SK-N-SH (cell line): ENCODE results near the gene SNRPF. TPM values are rescaled to one million over a fixed set of nuclear protein-coding genes. Genes with fewer than 3 reads are reported as not detected.

Source experiments
- CTCF ChIA-PET: fragments of 300-600, 350-600 bp; formaldehyde crosslinking; extraction: SDS; loops from one replicate; lab custom pipeline; 2021; lab: Yijun Ruan, JAX
- POLR2A ChIA-PET: fragments of 350-600 bp; sonication (Branson Sonifier 250); formaldehyde crosslinking; extraction: SDS; loops from one replicate; lab custom pipeline; 2020; ENCODE audit warnings: antibody characterized with exemption, inconsistent platforms; lab: Yijun Ruan, JAX
- DNase-seq: peaks from one replicate; pipeline ENCODE4 v3.0.0; 2012
- H2AFZ ChIP-seq: fragments of 200-600 bp; sonication (generic); 2 replicates; pipeline ENCODE4 v1.8.1; 2016; ENCODE audit warnings: antibody characterized with exemption, mild to moderate bottlenecking, low read depth
- H3F3A ChIP-seq: fragments of 200-600 bp; sonication (generic); replicated peaks from 2 replicates; pipeline ENCODE3; 2016; ENCODE audit warnings: antibody characterized with exemption, mild to moderate bottlenecking; ENCODE audit not compliant: insufficient read depth
- H3K27ac ChIP-seq, 2 experiments: fragments of 200-500 bp in 1 of 2; fragments of 200-600 bp in 1 of 2; sonication (Bioruptor generic) in 1 of 2; sonication (generic), shearing (Covaris generic) in 1 of 2; 2 replicates each; pipeline versions ENCODE4 v1.5.1 to v1.6.1; 2014 to 2016; ENCODE audit warnings: low read depth in 2 of 2, inconsistent platforms in 1 of 2, low read length in 1 of 2, mild to moderate bottlenecking in 1 of 2, mixed read lengths in 1 of 2
- H3K27me3 ChIP-seq: fragments of 200-600 bp; sonication (generic), shearing (Covaris generic); 2 replicates; pipeline ENCODE4 v1.6.1; 2016; ENCODE audit warnings: mixed run types; ENCODE audit not compliant: insufficient read depth
- H3K36me3 ChIP-seq, 2 experiments: fragments of 200-500 bp in 1 of 2; fragments of 200-600 bp in 1 of 2; sonication (Bioruptor generic) in 1 of 2; sonication (generic) in 1 of 2; replicated peaks in 1 of 2; 2 replicates each; pipeline versions ENCODE3 to v1.5.1; 2014 to 2016; ENCODE audit warnings: low read length in 1 of 2, mild to moderate bottlenecking in 1 of 2; ENCODE audit not compliant: insufficient read depth in 2 of 2, control insufficient read depth in 1 of 2
- H3K4me1 ChIP-seq, 2 experiments: fragments of 200-500 bp in 1 of 2; fragments of 200-600 bp in 1 of 2; sonication (Bioruptor generic) in 1 of 2; sonication (generic), shearing (Covaris generic) in 1 of 2; 2 replicates each; pipeline versions ENCODE4 v1.5.1 to v1.6.1; 2014 to 2016; ENCODE audit warnings: low read depth in 1 of 2, low read length in 1 of 2, mixed run types in 1 of 2; ENCODE audit not compliant: insufficient read depth in 2 of 2, control insufficient read depth in 1 of 2
- H3K4me2 ChIP-seq: fragments of 200-600 bp; sonication (generic), shearing (Covaris generic); 2 replicates; pipeline ENCODE4 v1.6.1; 2017; ENCODE audit warnings: mixed run types
- H3K4me3 ChIP-seq, 2 experiments: fragments of 200-500 bp in 1 of 2; fragments of 200-600 bp in 1 of 2; sonication (Bioruptor generic) in 1 of 2; sonication (generic), shearing (Covaris generic) in 1 of 2; 2 replicates each; pipeline versions ENCODE4 v1.5.1 to v1.8.1; 2014 to 2016; ENCODE audit warnings: low read depth in 2 of 2, inconsistent platforms in 1 of 2, low read length in 1 of 2, mild to moderate bottlenecking in 1 of 2, mixed read lengths in 1 of 2, moderate library complexity in 1 of 2
- H3K79me2 ChIP-seq: fragments of 200-600 bp; sonication (generic); 2 replicates; pipeline ENCODE4 v1.8.1; 2017; ENCODE audit warnings: mild to moderate bottlenecking; ENCODE audit not compliant: insufficient read depth
- H3K9ac ChIP-seq: fragments of 200-600 bp; sonication (generic); 2 replicates; pipeline ENCODE4 v1.6.1; 2017; ENCODE audit warnings: mixed run types
- H3K9me2 ChIP-seq: fragments of 200-600 bp; sonication (generic); 2 replicates; pipeline ENCODE4 v1.6.1; 2017; ENCODE audit warnings: mixed run types
- H3K9me3 ChIP-seq: fragments of 200-600 bp; sonication (generic); 2 replicates; pipeline ENCODE4 v1.6.1; 2017; ENCODE audit warnings: mixed run types, mild to moderate bottlenecking, moderate library complexity
- H4K20me1 ChIP-seq: fragments of 200-600 bp; sonication (generic); 2 replicates; pipeline ENCODE4 v1.6.1; 2017; ENCODE audit warnings: mild to moderate bottlenecking, mixed run types; ENCODE audit not compliant: insufficient read depth
- ELF1 ChIP-seq: IDR thresholded peaks from 2 replicates; pipeline ENCODE4 v1.4.0; 2012
- EZH2phosphoT487 ChIP-seq: fragments of 200-600 bp; sonication (generic); IDR thresholded peaks from 2 replicates; pipeline ENCODE4 v1.6.1; 2017; ENCODE audit warnings: low read depth, mixed run types, mild to moderate bottlenecking, antibody characterized with exemption, moderate library complexity, borderline replicate concordance
- FOSL2 ChIP-seq: IDR thresholded peaks from 2 replicates; pipeline ENCODE4 v1.4.0; 2012; ENCODE audit warnings: low read depth, mild to moderate bottlenecking, moderate library complexity, borderline replicate concordance
- FOXJ3 ChIP-seq: sonication (generic); formaldehyde crosslinking; IDR thresholded peaks from 2 replicates; pipeline ENCODE4 v1.5.1; 2020; ENCODE audit warnings: mild to moderate bottlenecking, missing genetic modification reagents
- FOXM1 ChIP-seq: IDR thresholded peaks from 2 replicates; pipeline ENCODE4 v1.4.0; 2012; ENCODE audit warnings: low read depth, mild to moderate bottlenecking
- GABPA ChIP-seq: IDR thresholded peaks from 2 replicates; pipeline ENCODE4 v1.4.0; 2012; ENCODE audit warnings: low read depth, mild to moderate bottlenecking
- IRF3 ChIP-seq: fragments of 150-350 bp; IDR thresholded peaks from 2 replicates; pipeline ENCODE4 v1.6.1; 2016; ENCODE audit warnings: mild to moderate bottlenecking, low read depth, low read length
- MAX ChIP-seq: IDR thresholded peaks from 2 replicates; pipeline ENCODE4 v1.4.0; 2012; ENCODE audit warnings: low read depth
- RAD21 ChIP-seq: IDR thresholded peaks from 2 replicates; pipeline ENCODE4 v1.6.1; 2012; ENCODE audit warnings: mild to moderate bottlenecking, low read length
- RCOR1 ChIP-seq: fragments of 150-350 bp; IDR thresholded peaks from 2 replicates; pipeline ENCODE4 v1.6.1; 2017; ENCODE audit warnings: antibody characterized with exemption, low read length
- RFX5 ChIP-seq: IDR thresholded peaks from 2 replicates; pipeline ENCODE4 v1.6.1; 2012; ENCODE audit warnings: mild to moderate bottlenecking, improper control_type of control experiment, low read length
- SIN3A ChIP-seq: IDR thresholded peaks from 2 replicates; pipeline ENCODE4 v1.6.1; 2012; ENCODE audit warnings: low read depth, mild to moderate bottlenecking, low read length, moderate library complexity, borderline replicate concordance
- SMC3 ChIP-seq: IDR thresholded peaks from 2 replicates; pipeline ENCODE4 v1.6.1; 2012; ENCODE audit warnings: low read depth, low read length, improper control_type of control experiment
- USF2 ChIP-seq: fragments of 150-350 bp; IDR thresholded peaks from 2 replicates; pipeline ENCODE4 v1.6.1; 2017; ENCODE audit warnings: antibody characterized with exemption, low read length, low read depth, borderline replicate concordance
- YY1 ChIP-seq: IDR thresholded peaks from 2 replicates; pipeline ENCODE4 v1.4.0; 2012; ENCODE audit warnings: low read depth, mild to moderate bottlenecking
- ZBTB33 ChIP-seq: IDR thresholded peaks from 2 replicates; pipeline ENCODE4 v1.4.0; 2012; ENCODE audit warnings: low read depth, borderline replicate concordance
- polyA plus RNA-seq, 3 experiments: library from polyadenylated mRNA; depleted of rRNA; stranded (reverse); fragments of >200 nt; gene quantifications; 2 replicates each; pipeline ENCODE4 v1.2.3, GENCODE V29; 2012

SNRPF gene
- polyA plus RNA-seq, 1 of the 3 experiments (the other 2 are of a cell fraction) = 62.5 TPM

GRCh38 chr12:95820096-95820703, 38.6 kb upstream of the SNRPF start (continued):
- no peak for TF ChIP-seq FOXJ3
- TF ChIP-seq ELF1 = no peak
- no peak for TF ChIP-seq FOXM1
- peak; percentile 45; the same call in 1 of the 2 replicates for TF ChIP-seq RFX5
- no peak for TF ChIP-seq SIN3A
- TF ChIP-seq EZH2phosphoT487 = no peak
- no peak for TF ChIP-seq ZBTB33
- no peak for TF ChIP-seq RCOR1
- TF ChIP-seq USF2 = no peak
- TF ChIP-seq YY1 = no peak
- TF ChIP-seq FOSL2 = no peak
- no peak for TF ChIP-seq MAX
- TF ChIP-seq SMC3 = peak; percentile 79
- no peak for TF ChIP-seq IRF3
- peak; percentile 67 for TF ChIP-seq RAD21

GRCh38 chr12:95829395-95829794, 29.4 kb upstream of the SNRPF start:
- CTCF ChIA-PET = interaction anchor here (1.7 kb wide), 1 partner anchor 19 kb away, joined by 5 read pairs; no protein-coding TSS in a partner anchor
- Histone ChIP-seq H3K79me2 (no peaks in the 10 kb centered on the region), H3F3A (no peaks in the 10 kb centered on the region), H3K9ac (no peak overlapping the region), H3K9me2 (no peaks in the 10 kb centered on the region), H3K27ac (no peak overlapping the region), H3K4me2 (no peak overlapping the region), H3K4me3 (no peak overlapping the region), H3K4me1 (peaks cover 0 to 3% of the 10 kb centered on the region in 2 experiments; a peak in 1 of 4 replicates), H3K9me3 (no peaks in the 10 kb centered on the region), H2AFZ (no peak overlapping the region), H4K20me1 (no peaks in the 10 kb centered on the region), H3K27me3 (peaks cover 23% of the 10 kb centered on the region; the same call in 1 of the 2 replicates), H3K36me3 (no peaks in the 10 kb centered on the region)
- DNase-seq = no peak
- POLR2A ChIA-PET = no interaction called here
- TF ChIP-seq EZH2phosphoT487 (no peak), GABPA (no peak)
